Measurements from ENCODE around the gene SQOR. TPM values are rescaled to one million over a fixed set of nuclear protein-coding genes. Genes with fewer than 3 reads are reported as not detected.
A peak's percentile ranks its signal among the peaks of the same experiment; 100 is the strongest.
"Not testable (repeated sequence)": the region's sequence is repeated elsewhere in the genome, so short reads cannot be mapped to it uniquely, and the experiment has no call there.

The SQOR gene
- total and polyA plus RNA-seq, 3 donors from 2014 or later, result 8.1 to 18.2 (median 9.1) TPM

DNA sequence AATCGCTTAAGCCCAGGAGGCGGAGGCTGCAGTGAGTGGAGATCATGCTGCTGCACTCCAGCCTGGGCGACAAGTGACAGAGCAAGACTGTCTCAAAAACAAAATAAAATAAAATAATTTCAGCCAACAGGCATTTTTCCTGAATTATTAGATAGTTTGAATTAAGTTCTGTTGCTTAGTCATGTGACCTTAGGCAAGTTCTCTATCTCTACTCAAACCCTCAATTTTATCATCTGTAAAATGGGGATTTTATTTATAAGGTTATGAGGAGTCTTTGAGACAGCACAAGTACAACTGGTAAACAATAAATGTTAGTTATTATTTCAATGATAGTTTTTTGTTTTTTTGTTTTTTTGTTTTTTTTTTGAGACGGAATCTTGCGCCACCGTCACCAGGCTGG lies 13.0 kb downstream of the SQOR start:
- H3K4me3 ChIP-seq, result no peak overlapping the region
- intact Hi-C loops (cut with DNase I; ENCODE audit: low total_unique reads), result no loop called here
- no peaks in the 10 kb centered on the region for H3K27me3 ChIP-seq
- DNase-seq, result no peak
- TF ChIP-seq, protein P1, sequence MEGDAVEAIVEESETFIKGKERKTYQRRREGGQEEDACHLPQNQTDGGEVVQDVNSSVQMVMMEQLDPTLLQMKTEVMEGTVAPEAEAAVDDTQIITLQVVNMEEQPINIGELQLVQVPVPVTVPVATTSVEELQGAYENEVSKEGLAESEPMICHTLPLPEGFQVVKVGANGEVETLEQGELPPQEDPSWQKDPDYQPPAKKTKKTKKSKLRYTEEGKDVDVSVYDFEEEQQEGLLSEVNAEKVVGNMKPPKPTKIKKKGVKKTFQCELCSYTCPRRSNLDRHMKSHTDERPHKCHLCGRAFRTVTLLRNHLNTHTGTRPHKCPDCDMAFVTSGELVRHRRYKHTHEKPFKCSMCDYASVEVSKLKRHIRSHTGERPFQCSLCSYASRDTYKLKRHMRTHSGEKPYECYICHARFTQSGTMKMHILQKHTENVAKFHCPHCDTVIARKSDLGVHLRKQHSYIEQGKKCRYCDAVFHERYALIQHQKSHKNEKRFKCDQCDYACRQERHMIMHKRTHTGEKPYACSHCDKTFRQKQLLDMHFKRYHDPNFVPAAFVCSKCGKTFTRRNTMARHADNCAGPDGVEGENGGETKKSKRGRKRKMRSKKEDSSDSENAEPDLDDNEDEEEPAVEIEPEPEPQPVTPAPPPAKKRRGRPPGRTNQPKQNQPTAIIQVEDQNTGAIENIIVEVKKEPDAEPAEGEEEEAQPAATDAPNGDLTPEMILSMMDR (IDR thresholded peaks at IDR 0.05), result no peak
- no peak for TF ChIP-seq POLR2A (IDR thresholded peaks at IDR 0.05)
- H3K9me3 ChIP-seq, result no peaks in the 10 kb centered on the region
- WGBS, 2 donors, result 91 to 96% methylated on average over 6 of the region's 6 CpGs
- no peaks in the 10 kb centered on the region for H3K36me3 ChIP-seq (ENCODE audit: low read depth, missing control alignments)
- no peak overlapping the region for H3K27ac ChIP-seq
- no peaks in the 10 kb centered on the region for H3K4me1 ChIP-seq

DNA sequence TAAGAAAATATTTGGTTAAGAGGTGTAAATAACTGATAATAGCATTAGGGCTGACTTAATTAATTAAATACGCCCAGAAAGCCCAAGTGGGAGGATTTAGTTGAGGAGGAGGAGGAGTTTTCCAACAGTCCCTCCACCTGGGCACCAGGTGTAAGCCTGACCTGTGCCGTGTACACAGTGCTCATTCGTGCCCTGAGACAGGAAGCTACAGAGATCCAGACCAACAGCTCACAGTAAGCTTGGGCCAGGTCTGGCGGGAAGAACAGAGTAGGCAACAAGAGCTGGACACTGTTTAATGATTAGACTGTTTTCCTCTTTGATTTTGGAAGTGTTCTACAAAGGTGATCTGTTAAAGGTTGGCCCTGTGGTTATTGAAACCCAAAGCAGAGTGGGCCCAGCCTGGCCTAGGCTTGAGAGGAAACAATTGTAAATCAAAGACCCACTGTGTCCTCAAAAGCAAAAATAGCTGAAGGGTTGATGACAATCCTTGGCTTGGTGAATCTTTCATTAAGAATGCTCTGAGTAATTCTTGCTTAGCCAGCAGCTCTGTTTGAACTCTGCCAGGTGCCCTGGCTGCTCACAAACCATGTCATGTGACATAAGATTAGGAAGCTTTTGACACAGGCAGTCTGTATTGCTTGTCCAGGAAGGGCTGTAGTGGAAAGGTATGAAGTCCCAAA lies 13.8 kb downstream of the SQOR start:
- TF ChIP-seq, protein P1 (IDR thresholded peaks at IDR 0.05), result no peak
- no peak for TF ChIP-seq POLR2A (IDR thresholded peaks at IDR 0.05)
- 87 to 94% methylated on average over 4 of the region's 4 CpGs for WGBS, 2 donors
- Histone ChIP-seq H3K27me3 (no peaks in the 10 kb centered on the region), H3K36me3 (ENCODE audit: low read depth, missing control alignments) (no peaks in the 10 kb centered on the region), H3K27ac (no peak overlapping the region), H3K4me3 (no peak overlapping the region), H3K4me1 (no peaks in the 10 kb centered on the region), H3K9me3 (no peaks in the 10 kb centered on the region)
- DNase-seq, result no peak
- intact Hi-C loops (cut with DNase I; ENCODE audit: low total_unique reads), result no loop called here

DNA sequence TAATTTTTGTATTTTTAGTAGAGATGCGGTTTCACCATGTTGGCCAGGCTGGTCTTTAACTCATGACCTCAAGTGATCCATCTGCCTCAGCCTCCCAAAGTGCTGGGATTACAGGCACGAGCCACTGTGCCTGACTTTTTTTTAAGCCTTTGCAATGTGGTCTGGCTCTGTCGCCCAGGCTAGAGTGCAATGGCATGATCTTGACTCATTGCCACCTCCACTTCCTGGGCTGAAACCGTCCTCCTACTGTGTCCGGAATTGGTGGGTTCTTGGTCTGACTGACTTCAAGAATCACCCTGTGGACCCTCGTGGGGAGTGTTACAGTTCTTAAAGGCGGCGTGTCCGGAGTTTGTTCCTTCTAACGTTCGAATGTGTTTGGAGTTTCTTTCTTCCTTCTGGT lies 15.2 kb downstream of the SQOR start:
- intact Hi-C loops (cut with DNase I; ENCODE audit: low total_unique reads); H3K4me1 ChIP-seq: not testable (repeated sequence)
- WGBS, 2 donors, result 85 to 90% methylated on average over 11 of the region's 11 CpGs

DNA sequence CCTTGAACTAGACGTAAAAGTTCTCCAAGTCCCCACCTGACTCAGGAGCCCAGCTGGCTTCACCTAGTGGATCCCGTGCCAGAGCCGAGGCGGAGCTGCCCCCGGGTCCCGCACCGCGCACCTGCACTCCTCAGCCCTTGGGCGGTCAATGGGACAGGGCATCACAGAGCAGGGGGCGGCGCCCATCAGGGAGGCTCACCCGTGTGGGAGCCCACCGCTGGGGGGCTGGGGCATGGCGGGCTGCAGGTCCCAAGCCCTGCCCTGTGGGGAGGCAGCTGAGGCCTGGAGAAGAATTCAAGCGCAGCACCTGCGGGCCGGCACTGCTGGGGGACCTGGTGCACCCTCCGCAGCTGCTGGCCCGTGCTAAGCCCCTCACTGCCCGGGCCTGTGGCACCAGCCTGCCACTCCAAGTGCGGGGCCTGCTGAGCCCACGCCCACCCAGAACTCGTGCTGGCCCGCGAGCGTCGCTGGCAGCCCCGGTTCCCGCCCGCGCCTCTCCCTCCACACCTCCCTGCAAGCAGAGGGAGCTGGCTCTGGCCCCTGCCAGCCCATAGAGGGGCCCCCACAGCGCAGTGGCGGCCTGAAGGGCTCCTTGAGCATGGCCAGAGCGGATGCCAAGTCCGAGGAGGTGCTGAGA lies 16.2 kb downstream of the SQOR start:
- intact Hi-C loops (cut with DNase I; ENCODE audit: low total_unique reads), result no loop called here
- 78 to 85% methylated on average over 9 to 35 of the region's 35 CpGs for WGBS, 2 donors

More for the DNA sequence above, 15.2 kb downstream of the SQOR start:
- not testable (repeated sequence) for H3K9me3 ChIP-seq; H3K27me3 ChIP-seq; H3K36me3 ChIP-seq (ENCODE audit: low read depth, missing control alignments); DNase-seq; H3K4me3 ChIP-seq; H3K27ac ChIP-seq

DNA sequence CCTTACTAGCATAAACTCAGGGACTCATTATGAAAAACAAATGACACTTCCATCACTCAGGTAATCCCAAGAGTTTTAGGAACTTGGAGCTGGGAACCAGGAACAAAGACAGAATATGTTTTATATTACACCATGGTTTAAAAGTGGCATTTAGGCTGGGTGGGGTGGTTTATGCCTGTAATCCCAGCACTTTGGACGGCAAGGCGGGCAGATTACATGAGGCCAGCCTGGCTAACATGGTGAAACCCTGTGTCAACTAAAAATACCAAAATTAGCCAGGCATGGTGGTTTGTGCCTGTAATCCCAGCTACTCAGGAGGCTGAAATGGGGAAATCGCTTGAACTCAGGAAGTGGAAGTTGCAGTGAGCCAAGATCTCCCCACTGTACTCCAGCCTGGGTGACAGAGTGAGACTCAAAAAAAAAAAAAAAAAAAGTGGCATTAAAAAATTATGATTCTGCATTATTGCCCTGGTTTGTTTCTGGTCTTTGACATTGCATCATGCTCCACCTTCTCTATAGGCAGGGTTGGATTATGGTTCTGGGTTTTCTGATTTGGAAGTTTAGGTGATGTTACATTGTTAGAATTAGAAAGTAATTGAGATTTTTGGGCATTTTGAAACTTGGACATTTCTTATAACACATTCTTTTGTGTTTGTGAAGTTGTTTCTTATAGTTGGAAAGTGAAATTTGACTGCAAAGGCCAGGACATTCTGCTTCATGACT lies 19.0 kb downstream of the SQOR start:
- H3K27ac ChIP-seq, result no peak overlapping the region
- no peak for DNase-seq
- WGBS, 2 donors, result 84 to 91% methylated on average over 3 of the region's 3 CpGs
- H3K27me3 ChIP-seq, result no peaks in the 10 kb centered on the region
- no peaks in the 10 kb centered on the region for H3K36me3 ChIP-seq (ENCODE audit: low read depth, missing control alignments)
- H3K4me3 ChIP-seq, result no peak overlapping the region
- intact Hi-C loops (cut with DNase I; ENCODE audit: low total_unique reads), result no loop called here
- H3K9me3 ChIP-seq, result no peaks in the 10 kb centered on the region
- TF ChIP-seq, protein P1 (IDR thresholded peaks at IDR 0.05), result no peak
- TF ChIP-seq POLR2A (IDR thresholded peaks at IDR 0.05), result no peak
- no peaks in the 10 kb centered on the region for H3K4me1 ChIP-seq

More for the DNA sequence above, 16.2 kb downstream of the SQOR start:
- Histone ChIP-seq H3K27ac (no peak overlapping the region), H3K9me3 (no peaks in the 10 kb centered on the region), H3K4me1 (no peaks in the 10 kb centered on the region), H3K27me3 (no peaks in the 10 kb centered on the region), H3K4me3 (peak overlapping the region in 1 of 2 donors; percentile 24), H3K36me3 (ENCODE audit: low read depth, missing control alignments) (no peaks in the 10 kb centered on the region)
- TF ChIP-seq, protein P1 (IDR thresholded peaks at IDR 0.05), result no peak
- no peak for TF ChIP-seq POLR2A (IDR thresholded peaks at IDR 0.05)
- no peak for DNase-seq

All from testis (tissue), 3 donors.